H1 (cell line): Measurements from ENCODE around the gene LRIT2. TPM values are rescaled to one million over a fixed set of nuclear protein-coding genes. Genes with fewer than 3 reads are reported as not detected.

Experiments used
- CHD1 ChIP-seq: IDR thresholded peaks from 2 replicates; pipeline ENCODE4 v1.6.1; 2012; ENCODE audit warnings: low read depth, low read length, improper control_type of control experiment
- SAP30 ChIP-seq: fragments of 300-600 bp; sonication (generic); IDR thresholded peaks from 2 replicates; pipeline ENCODE4 v1.7.1; 2012; ENCODE audit warnings: low read length, moderate library complexity, mild to moderate bottlenecking, inconsistent platforms; ENCODE audit not compliant: insufficient read depth, insufficient replicate concordance
- polyA plus RNA-seq, 7 experiments: library from polyadenylated mRNA; depleted of rRNA in 3 of 7; stranded (reverse) in 5 of 7; unstranded in 2 of 7; fragments of >200 nt in 5 of 7; fragments of 200-250 nt in 2 of 7; gene quantifications; 1 replicate in 5 of 7; 2 replicates in 1 of 7; 4 replicates in 1 of 7; pipeline versions ENCODE4 v1.2.1 to v1.2.3, GENCODE V29; 2011 to 2013; ENCODE audit warnings: missing spikeins in 2 of 7, mixed read lengths in 2 of 7
- total RNA-seq: library from RNA; stranded (reverse); fragmentation: NEBNext Ultra II Directional; extraction: Animal tissue kit (Norgen Biotek cat#: 25700); gene quantifications from 2 replicates; pipeline ENCODE4 v1.2.1, GENCODE V29; 2021
- TF ChIP-seq, protein P1 (sequence below): fragments of 300-600 bp; sonication (generic); IDR thresholded peaks from 2 replicates; pipeline ENCODE4 v1.7.1; 2012; ENCODE audit warnings: low read length, moderate library complexity, mild to moderate bottlenecking, inconsistent platforms; ENCODE audit not compliant: insufficient replicate concordance
- TF ChIP-seq, protein P2 (sequence below), 3 experiments: IDR thresholded peaks; 1 replicate in 2 of 3; 2 replicates in 1 of 3; pipeline versions ENCODE4 v1.5.1 to v1.6.1; 2011; ENCODE audit warnings: low read length in 3 of 3, mild to moderate bottlenecking in 3 of 3, inconsistent platforms in 2 of 3, low read depth in 1 of 3, moderate library complexity in 1 of 3; ENCODE audit not compliant: insufficient read depth in 1 of 3; ENCODE audit errors: control extremely low read depth in 1 of 3

The LRIT2 gene
- total and polyA plus RNA-seq, 2 of the 8 experiments (the other 6 are each of a cell fraction or from before 2014, with no cell fraction given) = not detected

DNA sequence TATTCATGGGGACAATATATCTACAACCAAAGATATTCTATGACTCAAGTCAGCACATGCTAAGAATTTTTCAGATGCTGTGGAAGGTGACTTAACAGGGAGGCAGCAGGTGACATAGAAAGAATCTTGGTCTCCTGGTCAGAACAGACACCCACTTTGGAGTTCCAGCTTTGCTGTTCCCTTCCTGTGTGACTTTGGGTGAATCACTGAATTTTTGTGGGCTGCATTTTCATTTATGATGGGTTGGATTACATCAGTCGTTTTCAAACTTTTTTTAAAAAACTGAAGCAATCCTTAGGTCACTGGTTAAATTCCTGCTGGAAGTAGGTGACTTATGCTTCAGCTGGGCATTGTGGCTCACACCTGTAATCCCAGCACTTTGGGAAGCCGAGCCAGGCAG, 44.4 kb upstream of the LRIT2 start (continued):
- TF ChIP-seq, protein P1, sequence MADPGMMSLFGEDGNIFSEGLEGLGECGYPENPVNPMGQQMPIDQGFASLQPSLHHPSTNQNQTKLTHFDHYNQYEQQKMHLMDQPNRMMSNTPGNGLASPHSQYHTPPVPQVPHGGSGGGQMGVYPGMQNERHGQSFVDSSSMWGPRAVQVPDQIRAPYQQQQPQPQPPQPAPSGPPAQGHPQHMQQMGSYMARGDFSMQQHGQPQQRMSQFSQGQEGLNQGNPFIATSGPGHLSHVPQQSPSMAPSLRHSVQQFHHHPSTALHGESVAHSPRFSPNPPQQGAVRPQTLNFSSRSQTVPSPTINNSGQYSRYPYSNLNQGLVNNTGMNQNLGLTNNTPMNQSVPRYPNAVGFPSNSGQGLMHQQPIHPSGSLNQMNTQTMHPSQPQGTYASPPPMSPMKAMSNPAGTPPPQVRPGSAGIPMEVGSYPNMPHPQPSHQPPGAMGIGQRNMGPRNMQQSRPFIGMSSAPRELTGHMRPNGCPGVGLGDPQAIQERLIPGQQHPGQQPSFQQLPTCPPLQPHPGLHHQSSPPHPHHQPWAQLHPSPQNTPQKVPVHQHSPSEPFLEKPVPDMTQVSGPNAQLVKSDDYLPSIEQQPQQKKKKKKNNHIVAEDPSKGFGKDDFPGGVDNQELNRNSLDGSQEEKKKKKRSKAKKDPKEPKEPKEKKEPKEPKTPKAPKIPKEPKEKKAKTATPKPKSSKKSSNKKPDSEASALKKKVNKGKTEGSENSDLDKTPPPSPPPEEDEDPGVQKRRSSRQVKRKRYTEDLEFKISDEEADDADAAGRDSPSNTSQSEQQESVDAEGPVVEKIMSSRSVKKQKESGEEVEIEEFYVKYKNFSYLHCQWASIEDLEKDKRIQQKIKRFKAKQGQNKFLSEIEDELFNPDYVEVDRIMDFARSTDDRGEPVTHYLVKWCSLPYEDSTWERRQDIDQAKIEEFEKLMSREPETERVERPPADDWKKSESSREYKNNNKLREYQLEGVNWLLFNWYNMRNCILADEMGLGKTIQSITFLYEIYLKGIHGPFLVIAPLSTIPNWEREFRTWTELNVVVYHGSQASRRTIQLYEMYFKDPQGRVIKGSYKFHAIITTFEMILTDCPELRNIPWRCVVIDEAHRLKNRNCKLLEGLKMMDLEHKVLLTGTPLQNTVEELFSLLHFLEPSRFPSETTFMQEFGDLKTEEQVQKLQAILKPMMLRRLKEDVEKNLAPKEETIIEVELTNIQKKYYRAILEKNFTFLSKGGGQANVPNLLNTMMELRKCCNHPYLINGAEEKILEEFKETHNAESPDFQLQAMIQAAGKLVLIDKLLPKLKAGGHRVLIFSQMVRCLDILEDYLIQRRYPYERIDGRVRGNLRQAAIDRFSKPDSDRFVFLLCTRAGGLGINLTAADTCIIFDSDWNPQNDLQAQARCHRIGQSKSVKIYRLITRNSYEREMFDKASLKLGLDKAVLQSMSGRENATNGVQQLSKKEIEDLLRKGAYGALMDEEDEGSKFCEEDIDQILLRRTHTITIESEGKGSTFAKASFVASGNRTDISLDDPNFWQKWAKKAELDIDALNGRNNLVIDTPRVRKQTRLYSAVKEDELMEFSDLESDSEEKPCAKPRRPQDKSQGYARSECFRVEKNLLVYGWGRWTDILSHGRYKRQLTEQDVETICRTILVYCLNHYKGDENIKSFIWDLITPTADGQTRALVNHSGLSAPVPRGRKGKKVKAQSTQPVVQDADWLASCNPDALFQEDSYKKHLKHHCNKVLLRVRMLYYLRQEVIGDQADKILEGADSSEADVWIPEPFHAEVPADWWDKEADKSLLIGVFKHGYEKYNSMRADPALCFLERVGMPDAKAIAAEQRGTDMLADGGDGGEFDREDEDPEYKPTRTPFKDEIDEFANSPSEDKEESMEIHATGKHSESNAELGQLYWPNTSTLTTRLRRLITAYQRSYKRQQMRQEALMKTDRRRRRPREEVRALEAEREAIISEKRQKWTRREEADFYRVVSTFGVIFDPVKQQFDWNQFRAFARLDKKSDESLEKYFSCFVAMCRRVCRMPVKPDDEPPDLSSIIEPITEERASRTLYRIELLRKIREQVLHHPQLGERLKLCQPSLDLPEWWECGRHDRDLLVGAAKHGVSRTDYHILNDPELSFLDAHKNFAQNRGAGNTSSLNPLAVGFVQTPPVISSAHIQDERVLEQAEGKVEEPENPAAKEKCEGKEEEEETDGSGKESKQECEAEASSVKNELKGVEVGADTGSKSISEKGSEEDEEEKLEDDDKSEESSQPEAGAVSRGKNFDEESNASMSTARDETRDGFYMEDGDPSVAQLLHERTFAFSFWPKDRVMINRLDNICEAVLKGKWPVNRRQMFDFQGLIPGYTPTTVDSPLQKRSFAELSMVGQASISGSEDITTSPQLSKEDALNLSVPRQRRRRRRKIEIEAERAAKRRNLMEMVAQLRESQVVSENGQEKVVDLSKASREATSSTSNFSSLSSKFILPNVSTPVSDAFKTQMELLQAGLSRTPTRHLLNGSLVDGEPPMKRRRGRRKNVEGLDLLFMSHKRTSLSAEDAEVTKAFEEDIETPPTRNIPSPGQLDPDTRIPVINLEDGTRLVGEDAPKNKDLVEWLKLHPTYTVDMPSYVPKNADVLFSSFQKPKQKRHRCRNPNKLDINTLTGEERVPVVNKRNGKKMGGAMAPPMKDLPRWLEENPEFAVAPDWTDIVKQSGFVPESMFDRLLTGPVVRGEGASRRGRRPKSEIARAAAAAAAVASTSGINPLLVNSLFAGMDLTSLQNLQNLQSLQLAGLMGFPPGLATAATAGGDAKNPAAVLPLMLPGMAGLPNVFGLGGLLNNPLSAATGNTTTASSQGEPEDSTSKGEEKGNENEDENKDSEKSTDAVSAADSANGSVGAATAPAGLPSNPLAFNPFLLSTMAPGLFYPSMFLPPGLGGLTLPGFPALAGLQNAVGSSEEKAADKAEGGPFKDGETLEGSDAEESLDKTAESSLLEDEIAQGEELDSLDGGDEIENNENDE = no peak
- TF ChIP-seq CHD1 (no peak), SAP30 (no peak)
- TF ChIP-seq, protein P2, sequence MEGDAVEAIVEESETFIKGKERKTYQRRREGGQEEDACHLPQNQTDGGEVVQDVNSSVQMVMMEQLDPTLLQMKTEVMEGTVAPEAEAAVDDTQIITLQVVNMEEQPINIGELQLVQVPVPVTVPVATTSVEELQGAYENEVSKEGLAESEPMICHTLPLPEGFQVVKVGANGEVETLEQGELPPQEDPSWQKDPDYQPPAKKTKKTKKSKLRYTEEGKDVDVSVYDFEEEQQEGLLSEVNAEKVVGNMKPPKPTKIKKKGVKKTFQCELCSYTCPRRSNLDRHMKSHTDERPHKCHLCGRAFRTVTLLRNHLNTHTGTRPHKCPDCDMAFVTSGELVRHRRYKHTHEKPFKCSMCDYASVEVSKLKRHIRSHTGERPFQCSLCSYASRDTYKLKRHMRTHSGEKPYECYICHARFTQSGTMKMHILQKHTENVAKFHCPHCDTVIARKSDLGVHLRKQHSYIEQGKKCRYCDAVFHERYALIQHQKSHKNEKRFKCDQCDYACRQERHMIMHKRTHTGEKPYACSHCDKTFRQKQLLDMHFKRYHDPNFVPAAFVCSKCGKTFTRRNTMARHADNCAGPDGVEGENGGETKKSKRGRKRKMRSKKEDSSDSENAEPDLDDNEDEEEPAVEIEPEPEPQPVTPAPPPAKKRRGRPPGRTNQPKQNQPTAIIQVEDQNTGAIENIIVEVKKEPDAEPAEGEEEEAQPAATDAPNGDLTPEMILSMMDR (IDR thresholded peaks at IDR 0.05; ENCODE audit: control extremely low read depth in 1 of 3, insufficient read depth in 1 of 3, low read depth in 1 of 3, low read length in 3 of 3) = no peak
